GM12865 (cell line): ENCODE data around the gene DGKZ.
A peak's percentile ranks its signal among the peaks of the same experiment; 100 is the strongest.

ENCODE experiments used
- DNase-seq: peaks from one replicate; pipeline ENCODE4 v3.0.0; 2010; ENCODE audit warnings: low read depth
- H3K4me3 ChIP-seq: 2 replicates; pipeline ENCODE4 v1.5.1; 2011; ENCODE audit warnings: mild to moderate bottlenecking, low read depth, low read length, control low read depth
- CTCF ChIP-seq: IDR thresholded peaks from 2 replicates; pipeline ENCODE4 v1.5.1; 2011; ENCODE audit warnings: low read length, control low read depth, low read depth, inconsistent platforms; ENCODE audit not compliant: insufficient read depth; ENCODE audit errors: missing control alignments

The DGKZ gene

DNA sequence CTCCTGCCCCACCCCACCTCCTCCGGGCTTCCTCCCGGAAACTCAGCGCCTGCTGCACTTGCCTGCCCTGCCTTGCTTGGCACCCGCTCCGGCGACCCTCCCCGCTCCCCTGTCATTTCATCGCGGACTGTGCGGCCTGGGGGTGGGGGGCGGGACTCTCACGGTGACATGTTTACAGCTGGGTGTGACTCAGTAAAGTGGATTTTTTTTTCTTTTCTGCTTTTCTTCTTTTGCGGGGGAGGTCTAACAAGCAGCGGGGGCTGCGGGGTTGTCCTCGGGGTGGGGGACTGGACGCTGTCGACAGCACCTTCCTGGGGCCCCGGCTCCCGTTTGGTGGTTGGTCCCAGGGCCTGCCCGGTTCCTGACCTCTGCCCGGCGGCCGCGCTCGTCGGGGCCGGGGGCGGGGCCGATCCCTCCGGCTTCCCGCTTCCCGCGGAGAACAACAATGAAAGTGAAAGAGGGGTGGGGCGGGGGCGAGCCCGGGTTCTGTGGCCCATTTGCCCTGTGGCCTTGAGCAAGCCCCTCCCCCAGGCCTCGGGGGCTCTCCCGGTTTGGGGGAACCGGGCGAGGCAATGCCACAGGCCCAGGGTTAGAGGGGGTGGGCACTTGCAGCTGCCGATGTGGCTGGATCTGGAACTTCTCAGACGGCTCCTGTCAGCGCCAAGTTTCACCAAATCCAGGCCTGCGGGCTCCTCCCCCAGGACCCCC lies 33.2 kb downstream of the DGKZ start:
- DNase-seq = peak; percentile 44
- peak overlapping the region; percentile 68 for H3K4me3 ChIP-seq
- no peak for TF ChIP-seq CTCF

- H3K4me3 ChIP-seq = peak within 1 kb of the TSS; percentile 68
- TF ChIP-seq CTCF = no peak
- DNase-seq = no peak
Observed at GRCh38 chr11:46381048-46381818, 34.0 kb downstream of the DGKZ start, which contains the start of gene MDK. TSS of gene MDK (plus strand) at chr11:46381669. CDS start at chr11:46382058, 389 bp downstream.

GRCh38 chr11:46381819-46382645 lies 34.8 kb downstream of the DGKZ start:
- DNase-seq = no peak
- H3K4me3 ChIP-seq = peak overlapping the region; percentile 41
- TF ChIP-seq CTCF = no peak

DNA sequence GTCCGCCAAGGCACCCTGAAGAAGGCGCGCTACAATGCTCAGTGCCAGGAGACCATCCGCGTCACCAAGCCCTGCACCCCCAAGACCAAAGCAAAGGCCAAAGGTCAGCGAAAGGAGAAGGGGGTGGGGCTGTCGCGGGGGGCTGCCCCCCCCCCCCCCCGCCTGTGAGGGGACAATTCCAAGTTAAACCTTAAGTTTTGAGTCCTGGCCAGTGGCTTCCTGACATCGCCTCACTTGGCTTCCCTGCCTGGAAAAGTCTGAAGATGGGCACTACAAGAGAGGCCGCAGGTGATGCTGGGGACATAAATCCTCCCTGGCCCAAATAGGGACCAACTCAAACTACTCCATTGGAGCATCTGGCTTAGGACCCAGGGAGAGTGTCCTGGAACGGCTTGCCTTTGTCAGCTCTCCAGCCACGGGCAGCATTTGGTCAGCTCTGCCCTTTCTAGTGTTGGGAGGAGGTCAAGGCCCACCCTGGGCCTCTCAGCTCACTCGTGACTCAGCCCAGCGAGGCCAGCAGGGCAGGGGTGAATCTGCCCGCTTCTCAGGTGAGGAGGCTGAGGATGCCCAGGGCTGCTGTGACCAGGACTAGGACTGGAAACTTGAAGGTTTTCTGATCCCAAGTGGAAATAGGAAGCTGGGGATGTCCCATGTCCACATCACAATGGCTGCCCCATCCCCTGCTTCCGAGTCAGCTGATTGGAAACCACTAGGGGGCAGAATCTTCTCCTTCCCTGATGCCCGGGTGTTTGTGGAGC lies 35.6 kb downstream of the DGKZ start:
- peak; percentile 34 for TF ChIP-seq CTCF
- no peak for DNase-seq
- H3K4me3 ChIP-seq = no peak overlapping the region

GRCh38 chr11:46383404-46383758 lies 36.1 kb downstream of the DGKZ start:
- no peak for TF ChIP-seq CTCF
- no peak overlapping the region for H3K4me3 ChIP-seq
- DNase-seq = no peak

- no peak for TF ChIP-seq CTCF
- DNase-seq = no peak
Observed at GRCh38 chr11:46383974-46384701, 36.9 kb downstream of the DGKZ start.

More at GRCh38 chr11:46383974-46384701, 36.9 kb downstream of the DGKZ start:
- H3K4me3 ChIP-seq = no peak overlapping the region
